ENCODE results near the gene TM7SF2.
"Not testable (repeated sequence)": the region's sequence is repeated elsewhere in the genome, so short reads cannot be mapped to it uniquely, and the experiment has no call there.

TM7SF2 gene

GRCh38 chr11:65115361-65116082 lies 3.9 kb downstream of the TM7SF2 start:
- ATAC-seq, result no peak

GRCh38 chr11:65116370-65117205 lies 4.9 kb downstream of the TM7SF2 start:
- peak; percentile 21 to 30 for ATAC-seq

- ATAC-seq, result peak; percentile 61 to 62
Measured at GRCh38 chr11:65117206-65118096, 5.8 kb downstream of the TM7SF2 start, which contains the start of gene ZNHIT2. ZNHIT2 (minus strand) TSS chr11:65117701; CDS start chr11:65117653, 48 bp downstream.

GRCh38 chr11:65118097-65118837 lies 6.6 kb downstream of the TM7SF2 start:
- no peak for ATAC-seq

- ATAC-seq, result not testable (repeated sequence)
Measured at GRCh38 chr11:65118891-65119669, 7.4 kb downstream of the TM7SF2 start.

- no peak for ATAC-seq
Measured at GRCh38 chr11:65119670-65119995, 8.0 kb downstream of the TM7SF2 start.

GRCh38 chr11:65120831-65121230 lies 9.2 kb downstream of the TM7SF2 start:
- ATAC-seq, result no peak

- no peak for ATAC-seq
Measured at GRCh38 chr11:65121447-65121864, 9.8 kb downstream of the TM7SF2 start.

GRCh38 chr11:65121865-65122696 lies 10.4 kb downstream of the TM7SF2 start, which contains the start of the genes FAU and MRPL49:
FAU (minus strand) TSS chr11:65122134; CDS start chr11:65121813, 321 bp downstream.
MRPL49 (plus strand) TSS chr11:65122321; CDS start chr11:65122347, 26 bp downstream.
- ATAC-seq, result peak; percentile 87 to 88

GRCh38 chr11:65124480-65125196 lies 13.0 kb downstream of the TM7SF2 start:
- ATAC-seq, result no peak

- no peak for ATAC-seq
Measured at GRCh38 chr11:65125197-65126056, 13.8 kb downstream of the TM7SF2 start.

GRCh38 chr11:65126624-65127274 lies 15.1 kb downstream of the TM7SF2 start:
- ATAC-seq, result no peak

- ATAC-seq, result no peak
Measured at GRCh38 chr11:65127473-65128181, 16.0 kb downstream of the TM7SF2 start.

GRCh38 chr11:65128182-65129145 lies 16.8 kb downstream of the TM7SF2 start:
- no peak for ATAC-seq

GRCh38 chr11:65129649-65130441 lies 18.2 kb downstream of the TM7SF2 start:
- ATAC-seq, result no peak

Data from activated CD4-positive, CD25-positive, alpha-beta regulatory T cell treated with anti-CD3 and anti-CD28 coated beads, Interleukin-2, amount 50 U/mL, for 24 hours (primary cell).